Muscle of back (tissue), 11 donors: ENCODE measurements around the gene JKAMP. TPM values are rescaled to one million over a fixed set of nuclear protein-coding genes. Genes with fewer than 3 reads are reported as not detected.

Source experiments
- DNase-seq, 3 donors: peaks; one replicate each; pipeline versions ENCODE4 v3.0.0 to v3.0.0-alpha.2; 2013
- polyA plus RNA-seq, 10 donors: library from polyadenylated mRNA; unstranded; fragments of 120-200 nt; gene quantifications; one replicate each; pipeline ENCODE4 v1.2.1, GENCODE V29; 2013; ENCODE audit not compliant: insufficient read length in 10 of 10

The JKAMP gene
- polyA plus RNA-seq, 10 donors = 34.0 to 56.0 (median 44.8) TPM

GRCh38 chr14:59475709-59476108 is 8.6 kb upstream of the JKAMP start:
- no peak for DNase-seq

- no peak for DNase-seq
These were observed 5.8 kb upstream of the JKAMP start for GRCh38 chr14:59478540-59478939.

- no peak for DNase-seq
These were observed 4.2 kb upstream of the JKAMP start for GRCh38 chr14:59480166-59480565.

GRCh38 chr14:59481407-59481806 is 2.9 kb upstream of the JKAMP start:
- DNase-seq = no peak

GRCh38 chr14:59481871-59482540 is 2.3 kb upstream of the JKAMP start:
- DNase-seq = peak in 2 of 3 donors; percentile 17 to 42

- DNase-seq = peak in 2 of 3 donors; percentile 32 to 89
These were observed 1.6 kb upstream of the JKAMP start for GRCh38 chr14:59482541-59483331.

GRCh38 chr14:59483363-59483762 is 954 bp upstream of the JKAMP start:
- DNase-seq = peak in 1 of 3 donors; percentile 67

GRCh38 chr14:59484639-59485175 is 390 bp downstream of the JKAMP start:
- no peak for DNase-seq

- DNase-seq = no peak
These were observed 6.4 kb downstream of the JKAMP start for GRCh38 chr14:59490756-59491155.

GRCh38 chr14:59492384-59492783 is 8.1 kb downstream of the JKAMP start:
- DNase-seq = no peak

GRCh38 chr14:59500732-59501131 is 16.4 kb downstream of the JKAMP start:
- no peak for DNase-seq

GRCh38 chr14:59503256-59503655 is 18.9 kb downstream of the JKAMP start:
- no peak for DNase-seq

GRCh38 chr14:59507063-59507751 is 22.9 kb downstream of the JKAMP start:
- peak in 1 of 3 donors; percentile 43 for DNase-seq

GRCh38 chr14:59507752-59508103 is 23.4 kb downstream of the JKAMP start:
- no peak for DNase-seq

GRCh38 chr14:59509101-59509500 is 24.8 kb downstream of the JKAMP start:
- DNase-seq = no peak

GRCh38 chr14:59510001-59510400 is 25.7 kb downstream of the JKAMP start:
- no peak for DNase-seq

GRCh38 chr14:59510966-59511365 is 26.6 kb downstream of the JKAMP start:
- no peak for DNase-seq

GRCh38 chr14:59511916-59512575 is 27.7 kb downstream of the JKAMP start:
- no peak for DNase-seq

GRCh38 chr14:59520224-59520623 is 35.9 kb downstream of the JKAMP start:
- no peak for DNase-seq

GRCh38 chr14:59529189-59529588 is 44.9 kb downstream of the JKAMP start:
- no peak for DNase-seq

- DNase-seq = no peak
These were observed 46.0 kb downstream of the JKAMP start for GRCh38 chr14:59530349-59530748.

GRCh38 chr14:59532419-59532818 is 48.1 kb downstream of the JKAMP start:
- DNase-seq = no peak
